Bronchial epithelial cell (primary cell): ENCODE measurements around the gene IGFBP1. TPM values are rescaled to one million over a fixed set of nuclear protein-coding genes. Genes with fewer than 3 reads are reported as not detected.

Source experiments
- DNase-seq: peaks from one replicate; pipeline ENCODE4 v3.0.0-alpha.2; 2010; ENCODE audit warnings: low read depth
- FAIRE-seq: peaks from 2 replicates; lab custom pipeline; 2011; peaks lifted over from hg19 to GRCh38; lab: Jason Lieb, UNC
- H3K27me3 ChIP-seq: 2 replicates; pipeline ENCODE4 v1.5.1; 2011; ENCODE audit warnings: low read length; ENCODE audit not compliant: control insufficient read depth, insufficient read depth
- H3K36me3 ChIP-seq: 2 replicates; pipeline ENCODE4 v1.5.1; 2011; ENCODE audit warnings: low read length; ENCODE audit not compliant: control insufficient read depth, insufficient read depth
- H3K4me3 ChIP-seq: 2 replicates; pipeline ENCODE4 v1.5.1; 2011; ENCODE audit warnings: mild to moderate bottlenecking, low read depth, low read length, control low read depth
- total RNA-seq: library from RNA; depleted of rRNA; stranded (reverse); fragments of >200 nt; gene quantifications from 2 replicates; pipeline ENCODE4 v1.2.1, GENCODE V29; 2014
- TF ChIP-seq, protein P1 (sequence below): IDR thresholded peaks from 2 replicates; pipeline ENCODE4 v1.5.1; 2011; ENCODE audit warnings: mild to moderate bottlenecking, moderate library complexity, low read length, control low read depth, inconsistent platforms; ENCODE audit not compliant: insufficient read depth, severe bottlenecking

Gene IGFBP1
- total RNA-seq, 1 donor from 2014 or later, result under 0.01 TPM

DNA sequence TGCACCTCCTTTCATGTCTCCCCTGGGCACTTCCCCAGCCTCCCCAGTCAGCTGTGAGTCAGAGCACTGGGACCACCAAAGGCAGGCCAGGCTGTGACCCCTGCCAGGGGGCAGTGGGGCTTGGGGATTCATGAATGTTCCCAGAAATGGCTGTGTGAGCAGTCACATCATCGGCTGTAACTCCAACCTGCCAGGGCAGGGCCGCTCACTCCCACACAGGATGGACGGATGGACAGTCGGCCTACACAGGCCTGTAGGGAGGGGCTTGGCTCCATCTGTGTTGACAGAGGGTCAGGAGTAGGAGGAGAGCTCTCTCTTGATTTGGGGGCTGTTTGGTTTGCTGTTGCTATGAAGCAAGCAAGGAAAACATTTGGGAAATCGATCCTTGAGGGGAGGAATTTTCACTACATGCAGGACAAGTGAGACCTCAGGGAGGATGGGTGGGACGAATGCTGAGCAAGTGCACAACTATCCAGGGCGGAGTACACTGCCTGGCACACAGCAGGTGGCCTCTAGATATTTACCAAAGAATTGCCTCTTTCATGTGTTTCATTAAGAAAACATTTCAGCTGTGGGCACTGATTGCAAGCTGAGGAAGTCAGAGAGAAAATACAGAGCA is 2.9 kb upstream of the IGFBP1 start:
- DNase-seq, result peak; percentile 20
- FAIRE-seq, result no peak
- TF ChIP-seq, protein P1, sequence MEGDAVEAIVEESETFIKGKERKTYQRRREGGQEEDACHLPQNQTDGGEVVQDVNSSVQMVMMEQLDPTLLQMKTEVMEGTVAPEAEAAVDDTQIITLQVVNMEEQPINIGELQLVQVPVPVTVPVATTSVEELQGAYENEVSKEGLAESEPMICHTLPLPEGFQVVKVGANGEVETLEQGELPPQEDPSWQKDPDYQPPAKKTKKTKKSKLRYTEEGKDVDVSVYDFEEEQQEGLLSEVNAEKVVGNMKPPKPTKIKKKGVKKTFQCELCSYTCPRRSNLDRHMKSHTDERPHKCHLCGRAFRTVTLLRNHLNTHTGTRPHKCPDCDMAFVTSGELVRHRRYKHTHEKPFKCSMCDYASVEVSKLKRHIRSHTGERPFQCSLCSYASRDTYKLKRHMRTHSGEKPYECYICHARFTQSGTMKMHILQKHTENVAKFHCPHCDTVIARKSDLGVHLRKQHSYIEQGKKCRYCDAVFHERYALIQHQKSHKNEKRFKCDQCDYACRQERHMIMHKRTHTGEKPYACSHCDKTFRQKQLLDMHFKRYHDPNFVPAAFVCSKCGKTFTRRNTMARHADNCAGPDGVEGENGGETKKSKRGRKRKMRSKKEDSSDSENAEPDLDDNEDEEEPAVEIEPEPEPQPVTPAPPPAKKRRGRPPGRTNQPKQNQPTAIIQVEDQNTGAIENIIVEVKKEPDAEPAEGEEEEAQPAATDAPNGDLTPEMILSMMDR, result no peak
- Histone ChIP-seq H3K4me3 (no peak overlapping the region), H3K27me3 (peaks cover 12% of the 10 kb centered on the region), H3K36me3 (no peaks in the 10 kb centered on the region)

DNA sequence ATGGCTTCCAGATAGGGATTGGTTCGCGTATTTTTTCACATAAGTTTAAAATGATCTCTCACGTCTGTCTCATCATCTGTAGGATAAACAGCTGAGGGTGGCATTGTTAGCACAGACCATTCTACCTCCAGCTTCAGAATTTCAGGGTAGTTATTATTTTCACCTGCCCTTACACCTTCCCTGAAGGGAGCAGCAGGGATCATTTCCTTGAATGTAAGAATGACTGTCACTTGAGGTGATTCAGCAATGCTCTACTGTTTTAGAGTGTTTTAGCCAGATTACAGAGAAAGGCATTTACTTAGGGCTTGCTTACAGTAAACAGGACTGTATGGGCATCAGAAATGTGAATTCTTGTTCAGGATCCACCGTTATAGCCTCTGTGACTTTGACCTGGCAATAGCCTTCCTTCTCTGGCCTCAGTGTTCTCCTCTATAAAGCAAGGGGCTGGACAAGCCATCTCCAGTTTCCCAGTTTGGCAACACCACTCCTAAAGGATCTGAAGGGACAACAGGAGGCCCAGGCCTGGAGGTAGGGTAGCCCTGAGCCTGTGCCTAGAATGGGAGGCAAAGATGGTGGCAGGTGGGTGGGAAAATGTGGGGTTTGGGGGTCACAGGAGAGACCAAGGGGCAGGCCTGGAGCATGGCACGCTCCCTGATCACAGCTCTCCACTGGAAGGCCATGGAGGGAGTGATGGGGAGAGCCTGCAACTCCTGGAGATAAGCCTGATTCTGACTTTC is 1.2 kb upstream of the IGFBP1 start:
- H3K36me3 ChIP-seq, result no peaks in the 10 kb centered on the region
- FAIRE-seq, result no peak
- H3K4me3 ChIP-seq, result no peak overlapping the region
- no peak for DNase-seq
- TF ChIP-seq, protein P1, result no peak
- peaks cover 12% of the 10 kb centered on the region for H3K27me3 ChIP-seq

DNA sequence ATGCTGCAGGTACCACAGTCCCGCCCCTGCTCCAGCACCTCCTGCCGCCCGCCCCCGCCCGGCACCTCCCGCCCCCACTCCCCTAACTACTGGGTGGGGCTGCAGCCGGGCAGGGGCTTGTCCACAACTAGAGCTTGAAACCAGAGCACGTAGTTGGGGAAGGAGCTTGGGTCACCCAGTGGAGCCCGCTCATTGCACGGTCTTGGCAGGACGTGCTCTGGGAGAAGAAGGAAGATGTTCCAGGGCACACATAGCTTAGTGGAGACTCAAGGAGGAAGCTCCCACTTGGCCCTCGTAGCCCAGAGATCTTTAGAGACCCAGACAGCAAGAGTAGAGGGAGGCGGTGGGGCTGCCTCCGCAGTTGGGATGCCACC is 692 bp downstream of the IGFBP1 start:
- peak overlapping the region; percentile 33 for H3K4me3 ChIP-seq
- TF ChIP-seq, protein P1, result no peak
- FAIRE-seq, result no peak
- peaks cover 15% of the 10 kb centered on the region for H3K27me3 ChIP-seq
- no peak for DNase-seq
- H3K36me3 ChIP-seq, result no peaks in the 10 kb centered on the region

DNA sequence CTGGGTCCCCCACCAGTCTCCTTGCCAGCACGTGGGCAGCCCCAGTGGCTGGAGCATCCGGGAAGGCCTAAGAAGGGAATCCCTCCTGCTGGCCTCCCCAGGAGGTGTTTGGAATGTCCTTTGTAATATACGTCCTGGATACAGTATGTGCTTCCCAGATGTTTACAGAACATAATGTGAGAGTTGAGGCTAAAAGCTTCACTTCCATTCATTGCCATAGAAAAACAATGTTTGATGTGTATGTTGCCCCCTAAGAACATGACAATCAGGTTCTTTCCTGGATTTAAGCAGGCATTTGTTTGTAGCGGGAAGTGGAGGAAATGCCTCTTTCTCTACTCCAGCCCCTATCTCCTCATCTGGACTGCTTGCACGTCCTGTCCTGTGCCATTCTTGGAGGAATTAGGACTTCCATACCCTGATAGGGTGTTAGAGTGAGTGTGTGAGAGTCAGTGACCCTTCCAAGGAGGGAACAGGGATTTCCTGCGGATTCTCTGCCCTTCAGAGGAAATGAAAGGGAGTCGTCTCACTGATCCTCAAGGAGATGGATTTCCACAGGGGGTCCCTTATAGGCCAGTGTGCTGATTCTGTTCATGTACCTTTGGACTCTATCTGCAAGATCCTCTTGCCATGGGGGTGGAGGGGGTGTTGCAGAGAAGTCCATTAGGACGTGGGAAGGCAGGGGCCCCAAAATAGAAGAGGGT is 1.2 kb downstream of the IGFBP1 start:
- Histone ChIP-seq H3K36me3 (no peaks in the 10 kb centered on the region), H3K4me3 (no peak overlapping the region), H3K27me3 (peaks cover 16% of the 10 kb centered on the region)
- FAIRE-seq (no peak), DNase-seq (no peak)
- TF ChIP-seq, protein P1, result no peak

DNA sequence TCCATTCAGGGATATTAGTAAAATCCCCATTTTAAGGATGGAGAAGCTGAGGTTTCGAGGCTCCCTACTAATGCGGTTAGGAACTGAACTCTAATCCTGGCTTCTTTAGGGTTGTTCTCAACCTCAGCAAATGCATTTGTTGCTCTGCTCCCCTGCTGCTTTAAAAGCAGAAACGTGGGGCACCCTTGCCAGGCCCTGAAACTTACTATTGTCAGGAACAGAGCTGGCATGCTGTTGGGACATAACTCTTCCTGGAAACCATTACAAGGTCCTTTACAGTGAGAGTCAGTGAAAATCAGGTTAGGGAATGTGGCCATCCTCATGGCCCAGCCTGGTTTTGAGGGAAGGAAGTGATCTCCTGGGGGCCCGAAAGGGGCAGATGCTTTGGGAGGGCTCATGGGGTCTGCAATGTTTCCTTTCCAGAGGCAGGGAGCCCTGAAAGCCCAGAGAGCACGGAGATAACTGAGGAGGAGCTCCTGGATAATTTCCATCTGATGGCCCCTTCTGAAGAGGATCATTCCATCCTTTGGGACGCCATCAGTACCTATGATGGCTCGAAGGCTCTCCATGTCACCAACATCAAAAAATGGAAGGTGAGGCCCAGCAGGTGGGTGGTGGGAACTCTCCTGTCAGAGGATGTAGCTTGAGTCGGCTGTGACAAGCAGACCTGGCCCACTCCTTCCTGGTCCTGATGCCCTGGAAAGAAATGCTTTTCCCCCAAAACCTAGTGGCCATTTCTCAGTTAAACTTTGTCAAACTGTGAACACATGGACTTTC is 2.0 kb downstream of the IGFBP1 start:
- no peak overlapping the region for H3K4me3 ChIP-seq
- H3K36me3 ChIP-seq, result no peaks in the 10 kb centered on the region
- DNase-seq (no peak), FAIRE-seq (no peak)
- peaks cover 19% of the 10 kb centered on the region for H3K27me3 ChIP-seq
- TF ChIP-seq, protein P1, result no peak
